K562 (cell line): ENCODE data around the gene COG6. TPM values are rescaled to one million over a fixed set of nuclear protein-coding genes. Genes with fewer than 3 reads are reported as not detected.

ENCODE experiments used
- ATAC-seq: fragments of 200-7000 bp; cut with Tn5 transposase; 3 replicates; pipeline ENCODE4 v1.9.1; 2020; ENCODE audit warnings: moderate library complexity
- BruUV-seq: library from RNA; stranded (reverse); fragments of 400-500 nt; replicated peaks from 2 replicates; lab custom pipeline; 2021; lab: Mats Ljungman, UMichigan
- CTCF ChIA-PET: fragments of 300-600 bp; formaldehyde crosslinking; extraction: SDS; loops from one replicate; lab custom pipeline; 2021; ENCODE audit warnings: low intra/inter-chr PET ratio; lab: Yijun Ruan, JAX
- POLR2A ChIA-PET: fragments of 300-600, 350-650 bp; sonication (Branson Sonifier 250); formaldehyde crosslinking; extraction: SDS; loops from one replicate; lab custom pipeline; 2021; ENCODE audit warnings: antibody characterized with exemption, inconsistent platforms; lab: Yijun Ruan, JAX
- DNase-seq, 4 experiments: peaks; one replicate each; pipeline versions ENCODE4 v3.0.0 to v3.0.0-alpha.2; 2011 to 2018; ENCODE audit warnings: low spot score in 3 of 4, mixed read lengths in 3 of 4; ENCODE audit errors: extremely low read depth in 1 of 4
- FAIRE-seq: peaks from 2 replicates; lab custom pipeline; 2011; peaks lifted over from hg19 to GRCh38; lab: Jason Lieb, UNC
- H2AFZ ChIP-seq: 2 replicates; pipeline ENCODE4 v1.6.0; 2011; ENCODE audit warnings: low read depth, low read length, control low read depth, inconsistent platforms
- H3K27ac ChIP-seq: fragments of 200-600 bp; 3 replicates; pipeline ENCODE4 v1.8.0; 2011; ENCODE audit warnings: low read depth, mild to moderate bottlenecking, control low read depth, inconsistent platforms, low read length, moderate library complexity, mixed read lengths; ENCODE audit errors: extremely low read depth
- H3K27me3 ChIP-seq, 2 experiments: fragments of 300-600 bp in 1 of 2; 2 replicates in 1 of 2; 3 replicates in 1 of 2; pipeline versions ENCODE4 v1.6.0 to v1.8.0; 2011; ENCODE audit warnings: inconsistent platforms in 2 of 2, low read length in 2 of 2, mild to moderate bottlenecking in 1 of 2, mixed read lengths in 1 of 2, moderate library complexity in 1 of 2; ENCODE audit not compliant: control insufficient read depth in 2 of 2, insufficient read depth in 2 of 2
- H3K36me3 ChIP-seq: fragments of 300-600 bp; 3 replicates; pipeline ENCODE4 v1.8.0; 2011; ENCODE audit warnings: mild to moderate bottlenecking, low read length, inconsistent platforms; ENCODE audit not compliant: control insufficient read depth, insufficient read depth
- H3K4me1 ChIP-seq, 2 experiments: fragments of 200-600 bp in 1 of 2; replicated peaks in 1 of 2; 2 replicates in 1 of 2; 3 replicates in 1 of 2; pipeline versions ENCODE4 v1.5.1 to v1.8.0; 2011; ENCODE audit warnings: inconsistent platforms in 2 of 2, low read length in 2 of 2, mild to moderate bottlenecking in 1 of 2, mixed read lengths in 1 of 2, moderate library complexity in 1 of 2; ENCODE audit not compliant: control insufficient read depth in 2 of 2, insufficient read depth in 2 of 2
- H3K4me2 ChIP-seq: 2 replicates; pipeline ENCODE4 v1.6.1; 2011; ENCODE audit warnings: low read length, control low read depth, inconsistent platforms, mixed read lengths; ENCODE audit not compliant: insufficient read depth
- H3K4me3 ChIP-seq: fragments of 200-600 bp; sonication (generic), shearing (Covaris generic); 2 replicates; pipeline ENCODE4 v1.5.1; 2016; ENCODE audit warnings: control low read depth, inconsistent platforms
- H3K79me2 ChIP-seq: fragments of 200-600 bp; 3 replicates; pipeline ENCODE4 v1.8.0; 2011; ENCODE audit warnings: low read length, inconsistent platforms; ENCODE audit not compliant: control insufficient read depth, insufficient read depth
- H3K9ac ChIP-seq, 2 experiments: 2 replicates each; pipeline versions ENCODE4 v1.6.0 to v1.6.1; 2011; ENCODE audit warnings: low read depth in 2 of 2, low read length in 2 of 2, control low read depth in 1 of 2, inconsistent platforms in 1 of 2, mild to moderate bottlenecking in 1 of 2, mixed read lengths in 1 of 2; ENCODE audit not compliant: insufficient read depth in 1 of 2
- H3K9me1 ChIP-seq: one replicate; pipeline ENCODE4 v1.6.0; 2011; ENCODE audit warnings: inconsistent platforms, mild to moderate bottlenecking, low read length, moderate library complexity; ENCODE audit not compliant: control insufficient read depth, insufficient read depth
- H3K9me3 ChIP-seq: replicated peaks from 2 replicates; pipeline ENCODE4 v1.5.1; 2011; ENCODE audit warnings: low read depth, low read length, inconsistent platforms; ENCODE audit not compliant: control insufficient read depth, insufficient read depth
- H4K20me1 ChIP-seq: replicated peaks from 2 replicates; pipeline ENCODE4 v1.6.1; 2011; ENCODE audit warnings: low read length, inconsistent platforms, mixed read lengths; ENCODE audit not compliant: control insufficient read depth, insufficient read depth
- CBX3 ChIP-seq, 2 experiments: IDR thresholded peaks; 1 replicate in 1 of 2; 2 replicates in 1 of 2; pipeline ENCODE4 v1.6.1; 2012; ENCODE audit warnings: inconsistent platforms in 2 of 2, low read length in 2 of 2, borderline replicate concordance in 1 of 2, control low read depth in 1 of 2
- CEBPB ChIP-seq: fragments of 450-650 bp; IDR thresholded peaks from 2 replicates; pipeline ENCODE4 v1.6.1; 2016; ENCODE audit warnings: missing genetic modification characterization, missing compliant biosample characterization
- GABPB1 ChIP-seq: sonication (generic); formaldehyde crosslinking; IDR thresholded peaks from 2 replicates; pipeline ENCODE4 v1.8.0; 2022; ENCODE audit warnings: mild to moderate bottlenecking, missing genetic modification reagents
- GTF2E2 ChIP-seq: fragments of 200-800 bp; sonication (Bioruptor generic); IDR thresholded peaks from 2 replicates; pipeline ENCODE4 v1.6.1; 2016; ENCODE audit warnings: missing genetic modification characterization, missing compliant biosample characterization
- MEIS2 ChIP-seq: fragments of 450-650 bp; IDR thresholded peaks from 2 replicates; pipeline ENCODE4 v1.6.1; 2014; ENCODE audit warnings: mild to moderate bottlenecking; ENCODE audit not compliant: partially characterized antibody
- MTF1 ChIP-seq: fragments of 250-450 bp; sonication (Bioruptor Pico); IDR thresholded peaks from 2 replicates; pipeline ENCODE4 v1.9.0; 2021; ENCODE audit warnings: moderate library complexity, mild to moderate bottlenecking, inconsistent platforms, borderline replicate concordance
- WGBS: fragments of 100-300 bp; shearing (Covaris generic); methylation state at CpG from one replicate; pipeline ENCODE4 v1.1.6; 2016; ENCODE audit warnings: low coverage, mixed read lengths; ENCODE audit not compliant: insufficient coverage; ENCODE audit errors: missing lambda C conversion rate; 5-methylcytosine and 5-hydroxymethylcytosine counted together
- in situ Hi-C: fragments of 300-500 bp; cut with MboI; formaldehyde crosslinking; loops from 4 replicates; pipeline ENCODE4 v1.15.0; 2018; ENCODE audit warnings: inconsistent platforms, mixed read lengths
- intact Hi-C: fragments of 100-400 bp; cut with micrococcal nuclease; formaldehyde crosslinking; loops from 2 replicates; pipeline ENCODE4 v1.14.2; 2022
- polyA plus RNA-seq, 8 experiments: library from polyadenylated mRNA; depleted of rRNA in 4 of 8; stranded (reverse) in 5 of 8; unstranded in 3 of 8; fragments of >200 nt; fragmentation: Nextera tagmentation in 2 of 8; fragmentation: Illumina TruSeq in 1 of 8; extraction: Ambion mirVana in 2 of 8; extraction: Trizol in 1 of 8; gene quantifications; 2 replicates each; pipeline versions ENCODE4 v1.2.1 to v1.2.3, GENCODE V29; 2011 to 2014; ENCODE audit warnings: inconsistent platforms in 1 of 8, missing spikeins in 1 of 8
- total RNA-seq, 7 experiments: library from RNA; depleted of rRNA in 6 of 7; stranded (reverse); fragments of >200 nt in 6 of 7; fragmentation: Illumina TruSeq in 2 of 7; extraction: Trizol in 2 of 7; gene quantifications; 2 replicates each; pipeline versions ENCODE4 v1.2.1 to v1.2.3, GENCODE V29; 2011 to 2021; ENCODE audit warnings: low replicate concordance in 1 of 7
- TF ChIP-seq, protein P1 (sequence below), 2 experiments: fragments of 450-650 bp in 1 of 2; IDR thresholded peaks; 2 replicates each; pipeline ENCODE4 v1.6.1; 2011 to 2017; ENCODE audit warnings: low read depth in 2 of 2, antibody characterized with exemption in 1 of 2, borderline replicate concordance in 1 of 2, low read length in 1 of 2, mild to moderate bottlenecking in 1 of 2, mixed read lengths in 1 of 2; ENCODE audit not compliant: control insufficient read depth in 1 of 2
- TF ChIP-seq, protein P2 (sequence below): fragments of 250-450 bp; sonication (Bioruptor Pico); IDR thresholded peaks from 2 replicates; pipeline ENCODE4 v1.8.0; 2022; ENCODE audit warnings: moderate library complexity, mild to moderate bottlenecking, inconsistent platforms
- TF ChIP-seq, protein P3 (sequence below): sonication (generic); formaldehyde crosslinking; IDR thresholded peaks from 2 replicates; pipeline ENCODE4 v1.8.1; 2023; ENCODE audit warnings: mild to moderate bottlenecking, missing genetic modification reagents

Gene COG6
- total and polyA plus RNA-seq, 9 of the 15 experiments (the other 6 are each of a cell fraction or from before 2014, with no cell fraction given): 2.6 to 20.9 (median 9.6) TPM

DNA sequence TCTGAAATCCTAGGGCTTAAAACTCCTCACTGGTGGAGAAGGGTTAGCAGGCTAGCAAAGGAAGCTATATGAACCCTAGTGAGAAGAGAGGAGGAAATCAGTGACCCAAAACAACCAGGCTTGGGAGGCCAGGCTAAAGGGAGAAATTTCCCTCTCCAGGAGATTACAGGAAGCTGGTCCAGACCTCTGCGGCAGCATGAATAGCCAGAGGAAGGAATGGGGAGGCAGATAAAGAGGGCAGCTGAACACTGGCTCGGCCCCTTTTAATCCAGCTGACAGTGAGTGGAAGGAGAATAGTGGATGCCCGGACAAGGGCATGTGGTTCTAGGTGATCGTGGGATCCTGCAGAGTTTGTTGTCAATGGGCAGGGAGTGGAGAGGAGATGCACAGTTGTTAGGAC, 130.6 kb downstream of the COG6 start:
- ChIA-PET POLR2A (no interaction called here), CTCF (no interaction called here)
- Histone ChIP-seq H2AFZ (no peak overlapping the region), H3K27ac (no peak overlapping the region), H4K20me1 (no peaks in the 10 kb centered on the region), H3K79me2 (no peaks in the 10 kb centered on the region), H3K36me3 (no peaks in the 10 kb centered on the region), H3K9me3 (no peaks in the 10 kb centered on the region), H3K4me2 (no peak overlapping the region), H3K9ac (no peak overlapping the region), H3K9me1 (no peaks in the 10 kb centered on the region), H3K4me3 (no peak overlapping the region), H3K4me1 (no peaks in the 10 kb centered on the region), H3K27me3 (no peaks in the 10 kb centered on the region)
- ATAC-seq (no peak), DNase-seq (no peak), FAIRE-seq (no peak)
- intact Hi-C loops: no loop called here
- 0% methylated on average over 3 of the region's 4 CpGs for WGBS
- in situ Hi-C loops: no loop called here
- TF ChIP-seq CEBPB (no peak), MTF1 (CRISPR knock-in tag) (no peak), CBX3 (IDR thresholded peaks at IDR 0.05; ENCODE audit: borderline replicate concordance in 1 of 2, low read length in 2 of 2) (no peak)
- no TSS peak for BruUV-seq

- no peaks in the 10 kb centered on the region for H3K27me3 ChIP-seq
- BruUV-seq: no TSS peak
- no peaks in the 10 kb centered on the region for H3K4me1 ChIP-seq
- no peak for DNase-seq
- CTCF ChIA-PET: no interaction called here
- WGBS: 0% methylated on average over 1 of the region's 1 CpG
- H3K79me2 ChIP-seq: no peaks in the 10 kb centered on the region
- intact Hi-C loops: no loop called here
- H3K9ac ChIP-seq: no peak overlapping the region
- H3K27ac ChIP-seq: no peak overlapping the region
- POLR2A ChIA-PET: no interaction called here
- no peak for ATAC-seq
- H3K4me3 ChIP-seq: no peak overlapping the region
- no peaks in the 10 kb centered on the region for H3K9me1 ChIP-seq
- H2AFZ ChIP-seq: no peak overlapping the region
- no peaks in the 10 kb centered on the region for H4K20me1 ChIP-seq
- FAIRE-seq: no peak
- in situ Hi-C loops: no loop called here
- no peak overlapping the region for H3K4me2 ChIP-seq
- no peaks in the 10 kb centered on the region for H3K36me3 ChIP-seq
- no peaks in the 10 kb centered on the region for H3K9me3 ChIP-seq
- TF ChIP-seq, protein P1, sequence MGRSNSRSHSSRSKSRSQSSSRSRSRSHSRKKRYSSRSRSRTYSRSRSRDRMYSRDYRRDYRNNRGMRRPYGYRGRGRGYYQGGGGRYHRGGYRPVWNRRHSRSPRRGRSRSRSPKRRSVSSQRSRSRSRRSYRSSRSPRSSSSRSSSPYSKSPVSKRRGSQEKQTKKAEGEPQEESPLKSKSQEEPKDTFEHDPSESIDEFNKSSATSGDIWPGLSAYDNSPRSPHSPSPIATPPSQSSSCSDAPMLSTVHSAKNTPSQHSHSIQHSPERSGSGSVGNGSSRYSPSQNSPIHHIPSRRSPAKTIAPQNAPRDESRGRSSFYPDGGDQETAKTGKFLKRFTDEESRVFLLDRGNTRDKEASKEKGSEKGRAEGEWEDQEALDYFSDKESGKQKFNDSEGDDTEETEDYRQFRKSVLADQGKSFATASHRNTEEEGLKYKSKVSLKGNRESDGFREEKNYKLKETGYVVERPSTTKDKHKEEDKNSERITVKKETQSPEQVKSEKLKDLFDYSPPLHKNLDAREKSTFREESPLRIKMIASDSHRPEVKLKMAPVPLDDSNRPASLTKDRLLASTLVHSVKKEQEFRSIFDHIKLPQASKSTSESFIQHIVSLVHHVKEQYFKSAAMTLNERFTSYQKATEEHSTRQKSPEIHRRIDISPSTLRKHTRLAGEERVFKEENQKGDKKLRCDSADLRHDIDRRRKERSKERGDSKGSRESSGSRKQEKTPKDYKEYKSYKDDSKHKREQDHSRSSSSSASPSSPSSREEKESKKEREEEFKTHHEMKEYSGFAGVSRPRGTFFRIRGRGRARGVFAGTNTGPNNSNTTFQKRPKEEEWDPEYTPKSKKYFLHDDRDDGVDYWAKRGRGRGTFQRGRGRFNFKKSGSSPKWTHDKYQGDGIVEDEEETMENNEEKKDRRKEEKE (IDR thresholded peaks at IDR 0.05; ENCODE audit: borderline replicate concordance in 1 of 2, control insufficient read depth in 1 of 2, low read depth in 2 of 2, low read length in 1 of 2): no peak
- TF ChIP-seq GTF2E2 (tag): no peak
- TF ChIP-seq, protein P2, sequence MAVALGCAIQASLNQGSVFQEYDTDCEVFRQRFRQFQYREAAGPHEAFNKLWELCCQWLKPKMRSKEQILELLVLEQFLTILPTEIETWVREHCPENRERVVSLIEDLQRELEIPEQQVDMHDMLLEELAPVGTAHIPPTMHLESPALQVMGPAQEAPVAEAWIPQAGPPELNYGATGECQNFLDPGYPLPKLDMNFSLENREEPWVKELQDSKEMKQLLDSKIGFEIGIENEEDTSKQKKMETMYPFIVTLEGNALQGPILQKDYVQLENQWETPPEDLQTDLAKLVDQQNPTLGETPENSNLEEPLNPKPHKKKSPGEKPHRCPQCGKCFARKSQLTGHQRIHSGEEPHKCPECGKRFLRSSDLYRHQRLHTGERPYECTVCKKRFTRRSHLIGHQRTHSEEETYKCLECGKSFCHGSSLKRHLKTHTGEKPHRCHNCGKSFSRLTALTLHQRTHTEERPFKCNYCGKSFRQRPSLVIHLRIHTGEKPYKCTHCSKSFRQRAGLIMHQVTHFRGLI (CRISPR knock-in tag): no peak
- TF ChIP-seq GABPB1 (CRISPR knock-in tag): no peak
- TF ChIP-seq MEIS2: no peak
- TF ChIP-seq, protein P3, sequence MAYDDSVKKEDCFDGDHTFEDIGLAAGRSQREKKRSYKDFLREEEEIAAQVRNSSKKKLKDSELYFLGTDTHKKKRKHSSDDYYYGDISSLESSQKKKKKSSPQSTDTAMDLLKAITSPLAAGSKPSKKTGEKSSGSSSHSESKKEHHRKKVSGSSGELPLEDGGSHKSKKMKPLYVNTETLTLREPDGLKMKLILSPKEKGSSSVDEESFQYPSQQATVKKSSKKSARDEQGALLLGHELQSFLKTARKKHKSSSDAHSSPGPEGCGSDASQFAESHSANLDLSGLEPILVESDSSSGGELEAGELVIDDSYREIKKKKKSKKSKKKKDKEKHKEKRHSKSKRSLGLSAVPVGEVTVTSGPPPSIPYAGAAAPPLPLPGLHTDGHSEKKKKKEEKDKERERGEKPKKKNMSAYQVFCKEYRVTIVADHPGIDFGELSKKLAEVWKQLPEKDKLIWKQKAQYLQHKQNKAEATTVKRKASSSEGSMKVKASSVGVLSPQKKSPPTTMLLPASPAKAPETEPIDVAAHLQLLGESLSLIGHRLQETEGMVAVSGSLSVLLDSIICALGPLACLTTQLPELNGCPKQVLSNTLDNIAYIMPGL: no peak
Measured at GRCh38 chr13:39787086-39787487, 131.6 kb downstream of the COG6 start.
